IPS-20b (cell line): ENCODE measurements around the gene TMEM158.

Experiments used
- H3K27ac ChIP-seq: one replicate; pipeline ENCODE4 v1.5.1; 2013; ENCODE audit warnings: low read length
- H3K27me3 ChIP-seq: 2 replicates; pipeline ENCODE4 v1.6.1; 2013; ENCODE audit warnings: mild to moderate bottlenecking, low read length, inconsistent platforms; ENCODE audit not compliant: insufficient read depth
- H3K36me3 ChIP-seq: 2 replicates; pipeline ENCODE4 v1.6.1; 2013; ENCODE audit warnings: low read depth, mild to moderate bottlenecking, inconsistent platforms, low read length, moderate library complexity; ENCODE audit not compliant: insufficient read depth
- H3K4me1 ChIP-seq: 2 replicates; pipeline ENCODE4 v1.6.1; 2013; ENCODE audit warnings: mild to moderate bottlenecking, control low read depth, inconsistent platforms, low read length, moderate library complexity; ENCODE audit not compliant: insufficient read depth
- H3K4me3 ChIP-seq: 2 replicates; pipeline ENCODE4 v1.5.1; 2013; ENCODE audit warnings: mild to moderate bottlenecking, low read length, inconsistent platforms
- H3K9ac ChIP-seq: 2 replicates; pipeline ENCODE4 v1.6.1; 2013; ENCODE audit warnings: low read depth, mild to moderate bottlenecking, inconsistent platforms, low read length, moderate library complexity
- H3K9me3 ChIP-seq: 2 replicates; pipeline ENCODE4 v1.6.1; 2013; ENCODE audit warnings: mild to moderate bottlenecking, low read depth, low read length, inconsistent platforms; ENCODE audit not compliant: insufficient read depth

The TMEM158 gene

GRCh38 chr3:45227946-45228345 lies 1.9 kb upstream of the TMEM158 start:
- Histone ChIP-seq H3K9me3 (no peaks in the 10 kb centered on the region), H3K36me3 (no peaks in the 10 kb centered on the region), H3K4me1 (peaks cover 21% of the 10 kb centered on the region; the same call in 1 of the 2 replicates), H3K4me3 (no peak overlapping the region), H3K9ac (no peak overlapping the region), H3K27me3 (peaks cover 35% of the 10 kb centered on the region), H3K27ac (no peak overlapping the region)

DNA sequence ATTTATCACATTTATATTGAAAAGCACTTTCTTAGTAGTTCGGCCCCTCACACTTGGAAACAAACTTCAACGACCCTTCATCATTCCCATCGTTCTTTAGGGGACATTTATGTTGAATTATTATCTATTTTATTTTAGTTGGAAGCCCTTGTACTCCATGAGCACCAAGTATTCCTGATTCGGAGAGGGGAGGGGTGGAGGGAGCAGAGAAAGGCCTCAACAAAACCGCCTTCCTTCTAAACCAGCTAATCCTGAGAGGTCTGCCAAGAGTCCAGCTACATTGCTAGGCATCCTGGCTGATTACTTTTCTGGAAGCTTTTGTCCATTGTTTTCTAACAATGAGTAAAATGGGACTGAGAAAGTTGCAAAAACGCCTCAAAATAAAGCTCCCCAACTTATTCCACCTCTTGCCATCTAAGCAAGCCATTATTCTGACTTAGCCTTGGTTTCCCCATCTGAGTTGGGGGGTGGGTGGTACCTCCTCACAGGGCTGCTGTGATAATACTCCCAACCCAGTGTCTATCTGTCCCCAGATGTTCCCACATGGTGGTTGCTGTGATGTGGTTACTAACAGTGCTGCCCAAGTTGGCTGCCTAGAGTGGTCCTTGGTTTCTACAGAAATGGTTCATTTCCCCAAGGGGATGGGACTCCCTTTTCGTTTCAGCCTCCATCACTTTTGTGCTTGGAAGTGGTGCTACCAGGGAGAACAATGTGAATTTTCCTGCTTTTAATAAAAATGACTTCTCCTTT lies 1.2 kb upstream of the TMEM158 start:
- no peaks in the 10 kb centered on the region for H3K36me3 ChIP-seq
- H3K27me3 ChIP-seq, result peaks cover 35% of the 10 kb centered on the region
- H3K27ac ChIP-seq, result no peak overlapping the region
- H3K9me3 ChIP-seq, result no peaks in the 10 kb centered on the region
- peaks cover 18% of the 10 kb centered on the region; the same call in 1 of the 2 replicates for H3K4me1 ChIP-seq
- no peak overlapping the region for H3K9ac ChIP-seq
- peak overlapping the region; percentile 80 for H3K4me3 ChIP-seq

DNA sequence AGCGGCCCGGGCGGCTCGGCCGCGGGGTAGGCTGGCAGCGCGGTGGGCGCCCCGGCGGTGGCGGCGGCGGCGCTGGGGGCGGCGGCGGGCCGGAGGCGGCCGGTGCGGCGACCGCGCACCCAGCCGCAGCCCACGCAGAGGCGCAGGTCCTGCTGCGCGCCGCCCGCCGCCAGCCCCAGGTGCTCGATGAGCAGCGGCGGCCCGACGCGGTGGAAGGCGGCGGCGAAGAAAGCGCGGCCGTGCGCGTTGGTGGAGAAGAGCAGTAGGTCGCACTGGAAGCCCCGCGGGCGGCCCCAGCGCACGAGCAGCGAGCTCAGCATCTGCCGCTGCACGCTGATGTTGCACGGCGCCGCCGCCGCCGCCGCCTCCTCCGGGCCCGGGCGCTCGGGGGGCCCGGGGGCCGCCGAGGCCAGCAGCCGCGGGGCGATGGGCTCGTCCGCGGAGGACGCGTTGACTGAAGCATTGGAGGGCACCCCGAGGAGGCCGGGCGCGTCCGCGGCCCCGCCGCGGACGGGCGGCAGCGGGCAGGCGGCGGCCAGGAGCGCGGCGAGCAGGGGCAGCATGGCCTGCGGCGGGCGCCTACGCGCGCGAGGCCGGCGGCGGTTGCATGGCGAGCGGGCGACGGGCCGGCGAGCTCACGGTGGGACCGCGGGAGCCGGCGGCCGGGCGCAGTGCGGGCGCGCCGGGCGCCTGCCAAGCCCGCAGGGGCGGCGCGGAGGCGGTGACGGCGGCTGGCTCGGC lies 452 bp downstream of the TMEM158 start:
- no peaks in the 10 kb centered on the region for H3K9me3 ChIP-seq
- H3K9ac ChIP-seq, result no peak overlapping the region
- peaks cover 35% of the 10 kb centered on the region for H3K27me3 ChIP-seq

DNA sequence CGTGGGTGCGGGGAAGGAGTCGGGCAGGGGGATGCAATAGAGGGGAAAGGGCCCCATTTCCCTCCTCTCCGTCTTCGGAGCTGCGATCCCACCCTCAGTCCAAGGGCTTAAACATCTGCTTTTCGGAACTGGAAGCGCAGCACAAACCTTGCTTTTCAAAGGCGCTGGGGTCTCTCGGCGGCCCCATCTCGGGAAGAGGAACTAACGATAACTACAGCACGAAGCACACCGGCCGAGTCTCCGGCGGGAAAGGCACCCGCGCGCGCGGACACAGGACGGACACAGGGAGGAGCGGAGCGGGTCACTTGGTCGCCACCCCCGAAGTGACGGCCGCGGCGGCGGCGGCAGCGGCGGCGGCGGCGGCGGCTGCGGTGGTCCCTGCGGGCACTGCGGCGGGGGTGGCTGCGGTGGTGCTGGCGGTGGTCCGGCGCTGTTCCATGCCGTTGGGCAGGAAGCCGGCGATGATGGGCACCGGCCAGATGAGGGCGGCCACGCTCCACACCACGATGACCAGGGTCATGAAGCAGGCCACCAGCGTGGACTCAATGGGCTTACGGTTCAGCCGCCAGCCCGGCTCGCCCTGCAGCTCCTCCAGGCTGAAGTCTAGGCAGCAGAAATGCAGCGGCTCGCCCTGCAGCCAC lies 1.1 kb downstream of the TMEM158 start:
- Histone ChIP-seq H3K27me3 (peaks cover 35% of the 10 kb centered on the region), H3K9ac (peak overlapping the region; percentile 57; the same call in 1 of the 2 replicates), H3K4me1 (peaks cover 18% of the 10 kb centered on the region; the same call in 1 of the 2 replicates), H3K27ac (no peak overlapping the region), H3K4me3 (peak overlapping the region; percentile 83), H3K36me3 (no peaks in the 10 kb centered on the region), H3K9me3 (no peaks in the 10 kb centered on the region)

More for the DNA sequence above, 452 bp downstream of the TMEM158 start:
- H3K4me1 ChIP-seq, result peaks cover 18% of the 10 kb centered on the region; the same call in 1 of the 2 replicates
- no peaks in the 10 kb centered on the region for H3K36me3 ChIP-seq
- peak overlapping the region; percentile 83; the same call in 1 of the 2 replicates for H3K4me3 ChIP-seq
- H3K27ac ChIP-seq, result no peak overlapping the region

GRCh38 chr3:45223889-45224727 lies 2.0 kb downstream of the TMEM158 start:
- Histone ChIP-seq H3K27ac (no peak overlapping the region), H3K4me1 (peaks cover 18% of the 10 kb centered on the region; the same call in 1 of the 2 replicates), H3K9ac (peak overlapping the region; percentile 57; the same call in 1 of the 2 replicates), H3K9me3 (no peaks in the 10 kb centered on the region), H3K36me3 (no peaks in the 10 kb centered on the region), H3K4me3 (peak overlapping the region; percentile 83), H3K27me3 (peaks cover 35% of the 10 kb centered on the region)

DNA sequence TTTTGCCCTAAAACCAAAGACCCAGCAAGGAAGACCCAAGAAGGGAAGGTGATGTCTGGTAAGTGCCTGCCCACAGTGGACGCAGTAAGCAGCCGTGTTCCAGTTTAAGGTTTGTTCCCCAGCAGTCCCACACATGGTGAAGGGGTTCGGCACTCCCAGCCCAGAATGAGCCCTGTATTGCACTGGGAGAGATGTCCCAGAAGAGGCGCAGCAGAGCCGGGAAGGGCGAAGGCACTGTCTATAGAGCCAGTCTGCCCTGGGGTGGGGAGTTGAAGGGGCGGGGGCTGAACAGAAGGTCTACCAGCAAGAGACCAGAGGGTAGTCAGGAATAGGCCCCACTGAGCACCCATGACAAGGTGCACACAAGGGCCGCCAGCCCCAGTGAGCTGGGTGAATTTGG lies 6.4 kb downstream of the TMEM158 start:
- Histone ChIP-seq H3K9me3 (no peaks in the 10 kb centered on the region), H3K36me3 (no peaks in the 10 kb centered on the region), H3K9ac (no peak overlapping the region), H3K4me3 (no peak overlapping the region), H3K27ac (no peak overlapping the region), H3K4me1 (peaks cover 11% of the 10 kb centered on the region; the same call in 1 of the 2 replicates), H3K27me3 (peaks cover 17% of the 10 kb centered on the region)

- Histone ChIP-seq H3K4me3 (no peak overlapping the region), H3K4me1 (peaks cover 7% of the 10 kb centered on the region; the same call in 1 of the 2 replicates), H3K27ac (no peak overlapping the region), H3K36me3 (no peaks in the 10 kb centered on the region), H3K27me3 (peaks cover 8% of the 10 kb centered on the region), H3K9ac (no peak overlapping the region), H3K9me3 (no peaks in the 10 kb centered on the region)
Observed at GRCh38 chr3:45218578-45219390, 7.3 kb downstream of the TMEM158 start.

DNA sequence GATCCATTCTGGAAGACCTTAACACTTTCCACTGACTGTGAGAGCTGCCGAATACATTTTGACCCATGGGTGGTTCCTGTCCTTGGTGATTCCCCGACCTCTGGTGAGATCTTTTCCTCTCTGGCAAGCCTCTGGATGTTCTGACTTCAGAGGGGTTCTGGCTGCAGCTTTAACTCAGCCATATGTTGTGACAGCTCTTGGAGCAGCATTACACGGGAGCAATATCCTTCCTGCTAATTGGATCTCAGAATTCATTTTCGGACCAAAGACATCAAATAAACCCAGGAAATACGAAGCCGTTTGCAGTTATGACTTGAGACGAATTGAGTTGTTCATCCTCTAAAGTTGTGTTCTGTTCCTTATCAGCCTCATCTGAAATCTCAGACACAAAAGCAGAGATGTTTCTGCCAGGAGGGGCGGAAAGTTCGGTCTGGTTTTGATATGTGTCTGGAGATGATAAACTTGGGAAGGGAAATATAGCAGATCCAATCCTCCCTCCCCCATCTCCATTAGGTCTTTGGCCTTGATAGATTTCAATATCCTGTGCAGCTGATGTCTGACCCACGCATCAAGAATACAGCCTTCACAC lies 10.0 kb downstream of the TMEM158 start:
- Histone ChIP-seq H3K27me3 (no peaks in the 10 kb centered on the region), H3K36me3 (no peaks in the 10 kb centered on the region), H3K4me1 (peaks cover 3% of the 10 kb centered on the region; the same call in 1 of the 2 replicates), H3K9me3 (no peaks in the 10 kb centered on the region), H3K9ac (no peak overlapping the region), H3K27ac (no peak overlapping the region), H3K4me3 (no peak overlapping the region)

DNA sequence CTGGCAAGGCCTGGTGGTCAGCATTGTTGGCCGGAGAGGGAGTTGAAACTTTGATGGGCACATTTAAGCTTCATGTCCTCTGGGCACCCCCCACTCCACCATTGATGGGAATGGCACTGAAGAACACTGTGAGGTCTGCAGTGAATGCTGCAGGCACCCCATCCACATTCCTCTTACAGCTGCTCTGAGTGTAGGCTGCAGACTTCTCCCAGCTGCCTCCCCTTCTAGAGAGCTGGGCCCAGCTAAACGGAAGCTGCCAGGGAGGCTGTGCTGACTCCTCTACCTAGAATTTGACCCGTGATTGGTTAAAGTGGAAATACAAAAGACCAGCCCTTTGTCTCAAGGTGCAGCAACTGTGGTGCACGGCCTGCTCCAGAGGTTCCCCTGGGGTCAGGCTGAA lies 10.6 kb downstream of the TMEM158 start:
- Histone ChIP-seq H3K36me3 (no peaks in the 10 kb centered on the region), H3K4me1 (peaks cover 3% of the 10 kb centered on the region; the same call in 1 of the 2 replicates), H3K4me3 (no peak overlapping the region), H3K9ac (no peak overlapping the region), H3K27ac (no peak overlapping the region), H3K27me3 (no peaks in the 10 kb centered on the region), H3K9me3 (no peaks in the 10 kb centered on the region)

DNA sequence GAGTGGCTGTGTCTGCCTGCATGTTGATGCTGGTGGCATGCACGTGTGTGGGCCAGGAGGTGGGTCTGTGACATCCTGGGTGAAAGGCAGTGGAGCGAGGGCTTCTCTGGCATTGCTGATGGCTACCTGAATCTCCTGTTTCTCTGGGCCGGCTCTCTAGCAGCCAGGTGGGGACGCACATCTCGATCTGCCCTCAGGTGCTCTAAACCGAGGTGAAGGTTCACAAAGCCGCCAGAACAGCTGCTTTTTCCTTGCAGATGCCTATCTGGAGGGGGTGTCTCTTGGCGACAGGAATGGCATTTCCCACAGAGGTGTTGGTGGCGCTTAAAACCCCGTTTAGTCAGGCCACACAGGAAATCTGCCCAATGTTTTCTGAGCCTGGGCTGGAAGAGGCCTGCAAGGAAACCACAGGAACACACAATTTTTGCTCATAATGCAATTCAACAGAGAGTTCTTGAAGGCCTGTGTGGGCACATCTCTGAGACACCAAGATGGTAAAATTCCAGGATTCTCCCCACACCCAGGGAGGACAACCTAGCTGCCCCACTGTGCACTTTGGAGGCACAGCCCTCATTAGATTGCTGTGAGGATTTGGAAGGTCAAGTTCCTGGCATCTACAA lies 11.9 kb downstream of the TMEM158 start:
- no peak overlapping the region for H3K27ac ChIP-seq
- no peak overlapping the region for H3K4me3 ChIP-seq
- peaks cover 3% of the 10 kb centered on the region; the same call in 1 of the 2 replicates for H3K4me1 ChIP-seq
- H3K9me3 ChIP-seq, result no peaks in the 10 kb centered on the region
- H3K36me3 ChIP-seq, result no peaks in the 10 kb centered on the region
- no peak overlapping the region for H3K9ac ChIP-seq
- peaks cover 7% of the 10 kb centered on the region for H3K27me3 ChIP-seq
